Duodenal mucosa (tissue), 2 donors: Measurements from ENCODE around the gene AGPAT2.

Source experiments
- H3K27ac ChIP-seq: one replicate; pipeline ENCODE4 v1.7.0; 2013; ENCODE audit warnings: low read depth, low read length
- H3K27me3 ChIP-seq, 2 donors: one replicate each; pipeline ENCODE4 v1.7.0; 2013; ENCODE audit warnings: low read length in 2 of 2, control low read depth in 1 of 2; ENCODE audit not compliant: insufficient read depth in 2 of 2, control insufficient read depth in 1 of 2
- H3K36me3 ChIP-seq, 2 donors: one replicate each; pipeline ENCODE4 v1.7.0; 2013; ENCODE audit warnings: low read length in 2 of 2, control low read depth in 1 of 2; ENCODE audit not compliant: insufficient read depth in 2 of 2, control insufficient read depth in 1 of 2
- H3K4me1 ChIP-seq, 2 donors: one replicate each; pipeline ENCODE4 v1.7.0; 2013; ENCODE audit warnings: low read length in 2 of 2, control low read depth in 1 of 2; ENCODE audit not compliant: insufficient read depth in 2 of 2, control insufficient read depth in 1 of 2
- H3K4me3 ChIP-seq, 2 donors: one replicate each; pipeline ENCODE4 v1.7.0; 2013; ENCODE audit warnings: low read length in 2 of 2, low read depth in 1 of 2
- H3K9ac ChIP-seq, 2 donors: one replicate each; pipeline ENCODE4 v1.7.0; 2013; ENCODE audit warnings: low read length in 2 of 2, low read depth in 1 of 2
- H3K9me3 ChIP-seq, 2 donors: one replicate each; pipeline ENCODE4 v1.7.0; 2013; ENCODE audit warnings: low read length in 2 of 2, control low read depth in 1 of 2; ENCODE audit not compliant: control insufficient read depth in 1 of 2

The AGPAT2 gene

DNA sequence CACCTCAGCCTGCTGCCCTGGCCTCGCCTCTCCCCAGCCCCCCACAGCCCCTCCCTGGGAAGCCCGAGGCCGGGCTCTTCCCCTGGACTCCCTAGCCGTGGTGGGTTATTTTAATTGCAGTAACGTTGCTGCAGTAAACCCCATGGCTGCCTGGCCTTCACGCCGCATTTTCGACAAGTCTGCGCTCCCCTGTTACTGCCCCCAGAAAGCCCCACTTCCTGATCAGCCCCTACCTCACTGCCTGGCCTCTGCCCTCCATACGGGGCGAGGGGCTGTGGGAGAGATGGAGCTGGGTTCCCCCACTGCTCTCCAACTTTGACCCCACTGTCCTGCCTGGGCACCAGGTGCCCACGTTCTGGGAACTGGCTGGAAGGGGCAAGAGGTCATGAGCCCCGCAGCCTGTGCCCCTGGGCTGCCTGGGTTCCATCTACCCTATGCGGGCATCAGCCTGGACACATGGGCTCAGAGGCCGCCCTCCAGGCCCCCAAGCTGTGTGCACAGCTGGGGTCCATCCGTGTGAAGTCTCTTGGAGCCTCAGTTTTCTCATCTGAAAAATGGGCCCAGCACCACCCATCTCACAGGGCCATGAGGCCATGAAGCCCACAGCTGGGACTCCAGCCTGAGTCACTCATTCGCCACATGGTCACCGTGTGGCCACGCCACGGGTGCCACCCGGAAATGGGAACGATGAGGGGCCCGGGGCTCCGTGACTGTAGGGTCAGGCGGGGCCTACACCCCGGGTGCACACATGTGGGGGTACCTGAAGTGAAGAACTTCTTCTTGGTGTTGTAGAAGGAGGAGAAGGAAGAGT, 13.1 kb downstream of the AGPAT2 start:
- peaks cover 20 to 27% of the 10 kb centered on the region in 2 donors for H3K36me3 ChIP-seq
- H3K4me3 ChIP-seq: no peak overlapping the region
- H3K9me3 ChIP-seq: no peaks in the 10 kb centered on the region
- peaks cover 5 to 15% of the 10 kb centered on the region in 2 donors for H3K27me3 ChIP-seq
- peaks cover 22 to 37% of the 10 kb centered on the region in 2 donors for H3K4me1 ChIP-seq
- H3K9ac ChIP-seq: no peak overlapping the region
- no peak overlapping the region for H3K27ac ChIP-seq

DNA sequence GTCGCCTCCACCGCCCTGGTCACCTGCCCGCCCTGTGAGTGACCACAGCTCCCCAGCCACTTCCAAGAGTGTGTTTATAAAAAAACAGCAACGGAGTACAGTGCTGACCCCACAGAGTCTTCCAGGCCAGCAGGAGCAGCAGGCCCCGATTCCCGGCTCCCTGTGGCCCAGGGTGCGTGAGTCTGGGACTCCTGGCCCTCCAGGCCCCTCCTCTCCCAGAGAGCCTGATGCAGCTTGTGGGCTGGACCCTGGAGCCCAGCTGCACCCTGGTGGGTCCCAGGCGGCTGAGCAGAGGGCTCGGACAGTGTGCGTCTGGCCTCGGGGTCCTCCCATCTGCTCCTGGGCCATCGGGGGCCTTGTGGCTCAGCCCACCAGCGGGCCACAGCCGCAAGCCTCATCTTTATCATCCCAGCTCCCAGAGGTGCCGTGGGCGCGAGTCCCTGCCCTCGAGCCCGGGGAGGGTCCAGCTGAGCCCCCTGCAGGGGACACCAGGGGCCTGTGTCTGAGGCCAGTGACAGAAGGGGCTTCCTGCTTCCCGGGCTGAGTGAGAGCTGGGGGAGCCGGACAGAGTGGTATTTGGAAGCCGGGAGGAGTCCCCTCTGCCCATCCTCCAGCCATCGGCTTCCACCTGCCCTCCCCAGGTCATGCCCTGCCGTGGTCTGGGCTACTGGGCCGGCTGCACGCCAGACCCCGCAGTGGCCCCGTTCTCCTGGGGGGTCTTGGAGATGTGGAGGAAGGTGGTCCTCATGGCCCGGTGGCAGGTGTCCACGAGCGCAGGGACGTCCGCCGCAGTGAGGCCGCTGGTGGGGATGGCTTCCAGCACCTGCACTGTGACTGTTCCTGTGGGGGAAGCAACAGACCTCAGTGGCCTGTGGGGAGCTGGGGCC, 13.9 kb downstream of the AGPAT2 start:
- Histone ChIP-seq H3K9ac (no peak overlapping the region), H3K27ac (no peak overlapping the region), H3K4me3 (no peak overlapping the region), H3K9me3 (no peaks in the 10 kb centered on the region), H3K27me3 (peaks cover 5 to 21% of the 10 kb centered on the region in 2 donors), H3K36me3 (peaks cover 17 to 27% of the 10 kb centered on the region in 2 donors), H3K4me1 (peaks cover 20 to 37% of the 10 kb centered on the region in 2 donors)

DNA sequence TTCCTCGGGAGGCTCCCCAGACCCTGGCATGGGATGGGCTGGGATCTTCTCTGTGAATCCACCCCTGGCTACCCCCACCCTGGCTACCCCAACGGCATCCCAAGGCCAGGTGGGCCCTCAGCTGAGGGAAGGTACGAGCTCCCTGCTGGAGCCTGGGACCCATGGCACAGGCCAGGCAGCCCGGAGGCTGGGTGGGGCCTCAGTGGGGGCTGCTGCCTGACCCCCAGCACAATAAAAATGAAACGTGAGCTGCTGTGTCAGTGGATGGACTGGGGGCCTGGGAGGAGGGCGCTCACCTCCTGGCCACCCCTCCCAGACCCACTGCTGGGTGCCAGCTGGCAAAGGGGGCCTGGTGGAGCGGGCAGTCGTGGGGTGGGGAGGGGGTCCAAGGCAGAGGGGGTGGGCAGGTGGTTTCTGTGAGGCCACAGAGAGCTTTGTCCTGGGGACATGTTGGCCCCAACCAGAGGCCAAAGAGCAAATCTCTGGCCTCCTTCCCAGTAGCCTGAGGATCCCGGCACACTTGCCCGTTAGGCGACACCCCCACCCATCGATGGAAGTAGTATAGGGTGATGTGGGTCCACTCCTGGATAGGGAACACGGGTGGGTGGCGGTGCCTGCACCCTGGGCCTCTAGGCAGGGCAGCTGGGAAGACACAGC, 14.7 kb downstream of the AGPAT2 start:
- H3K27ac ChIP-seq: no peak overlapping the region
- peaks cover 17 to 27% of the 10 kb centered on the region in 2 donors for H3K36me3 ChIP-seq
- peaks cover 5 to 21% of the 10 kb centered on the region in 2 donors for H3K27me3 ChIP-seq

DNA sequence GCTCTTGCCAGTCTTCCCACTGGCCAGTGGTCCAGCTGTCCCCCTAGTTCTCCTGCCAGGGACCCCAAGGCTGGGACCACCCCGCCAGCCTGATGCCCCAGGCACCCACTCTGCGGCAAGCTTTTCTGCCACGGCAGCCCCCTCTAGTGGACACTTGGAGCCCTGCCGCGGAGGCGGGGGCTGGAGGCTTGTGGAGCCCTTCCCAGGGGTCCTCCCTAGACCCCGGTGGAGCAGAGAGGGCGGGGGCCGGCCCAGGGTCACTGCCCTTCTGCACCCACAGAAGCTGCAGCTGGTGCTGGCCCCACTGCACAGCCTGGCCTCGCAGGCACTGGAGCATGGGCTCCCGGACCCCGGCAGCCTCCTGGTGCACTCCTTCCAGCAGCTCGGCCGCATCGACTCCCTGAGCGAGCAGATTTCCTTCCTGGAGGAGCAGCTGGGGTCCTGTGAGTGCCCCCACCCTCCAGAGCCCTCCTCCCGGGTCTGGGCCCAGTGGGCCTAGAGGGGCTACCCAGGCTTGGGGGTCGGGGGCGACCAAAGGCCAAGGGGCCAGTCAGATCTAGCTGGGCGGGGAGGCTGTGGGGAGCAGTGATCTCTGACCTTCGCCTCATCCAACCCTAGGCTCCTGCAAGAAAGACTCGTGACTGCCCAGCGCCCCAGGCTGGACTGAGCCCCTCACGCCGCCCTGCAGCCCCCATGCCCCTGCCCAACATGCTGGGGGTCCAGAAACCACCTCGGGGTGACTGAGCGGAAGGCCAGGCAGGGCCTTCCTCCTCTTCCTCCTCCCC, 15.4 kb downstream of the AGPAT2 start:
- Histone ChIP-seq H3K9me3 (no peaks in the 10 kb centered on the region), H3K4me3 (no peak overlapping the region), H3K27ac (no peak overlapping the region), H3K9ac (no peak overlapping the region), H3K27me3 (peaks cover 10 to 27% of the 10 kb centered on the region in 2 donors), H3K4me1 (peaks cover 20 to 37% of the 10 kb centered on the region in 2 donors), H3K36me3 (peaks cover 10 to 27% of the 10 kb centered on the region in 2 donors)

More for the DNA sequence above, 14.7 kb downstream of the AGPAT2 start:
- H3K4me3 ChIP-seq: no peak overlapping the region
- no peaks in the 10 kb centered on the region for H3K9me3 ChIP-seq
- peaks cover 20 to 37% of the 10 kb centered on the region in 2 donors for H3K4me1 ChIP-seq
- H3K9ac ChIP-seq: no peak overlapping the region

DNA sequence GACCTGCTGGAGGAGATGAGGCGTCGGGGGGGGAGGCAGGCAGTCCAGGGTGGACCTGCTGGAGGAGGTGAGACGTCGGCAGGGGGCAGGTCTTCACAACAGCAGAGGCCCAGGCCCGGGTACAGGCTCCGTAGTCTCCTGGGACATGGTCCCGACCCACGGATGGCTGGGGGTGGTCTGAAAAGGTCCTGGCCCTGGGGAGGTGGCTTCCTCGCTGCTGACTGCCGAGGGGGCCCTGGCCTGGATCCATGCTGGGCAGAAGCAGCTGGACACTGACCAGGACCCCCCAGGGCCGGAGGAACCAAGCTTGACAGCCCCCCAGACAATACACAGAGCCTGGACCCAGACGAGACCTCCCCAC, 16.0 kb downstream of the AGPAT2 start:
- Histone ChIP-seq H3K9me3 (no peaks in the 10 kb centered on the region), H3K36me3 (peaks cover 4 to 23% of the 10 kb centered on the region in 2 donors), H3K4me1 (peaks cover 16 to 32% of the 10 kb centered on the region in 2 donors), H3K9ac (no peak overlapping the region), H3K27me3 (peaks cover 16 to 27% of the 10 kb centered on the region in 2 donors), H3K4me3 (no peak overlapping the region), H3K27ac (no peak overlapping the region)

DNA sequence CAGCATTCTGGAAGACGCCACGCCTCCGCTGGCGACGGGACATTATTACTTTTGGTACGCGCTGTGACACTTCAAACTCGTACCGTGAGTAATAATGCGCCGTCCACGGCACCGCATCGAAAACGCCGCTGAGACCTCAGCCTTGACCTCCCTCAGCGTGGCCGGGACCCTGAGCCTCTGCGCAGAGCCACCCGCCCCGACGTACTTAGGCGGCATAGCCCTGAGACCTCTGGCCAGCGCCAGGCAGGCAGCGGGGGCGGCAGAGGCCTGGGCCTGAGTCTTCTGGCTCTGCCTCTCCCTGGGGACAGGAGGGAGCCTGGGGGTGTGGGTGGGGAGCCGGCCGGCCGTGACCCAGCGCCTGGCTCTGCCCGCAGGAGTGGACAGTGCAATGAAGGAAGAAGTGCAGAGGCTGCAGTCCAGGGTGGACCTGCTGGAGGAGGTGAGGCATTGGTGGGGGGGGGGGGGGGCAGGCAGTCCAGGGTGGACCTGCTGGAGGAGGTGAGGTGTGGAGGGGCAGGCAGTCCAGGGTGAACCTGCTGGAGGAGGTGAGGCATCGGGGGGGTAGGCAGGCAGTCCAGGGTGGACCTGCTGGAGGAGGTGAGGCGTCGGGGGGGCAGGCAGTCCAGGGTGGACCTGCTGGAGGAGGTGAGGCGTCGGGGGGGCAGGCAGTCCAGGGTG, 16.5 kb downstream of the AGPAT2 start:
- peaks cover 16 to 27% of the 10 kb centered on the region in 2 donors for H3K27me3 ChIP-seq
- no peak overlapping the region for H3K9ac ChIP-seq
- H3K4me3 ChIP-seq: peak overlapping the region in 1 of 2 donors; percentile 16

DNA sequence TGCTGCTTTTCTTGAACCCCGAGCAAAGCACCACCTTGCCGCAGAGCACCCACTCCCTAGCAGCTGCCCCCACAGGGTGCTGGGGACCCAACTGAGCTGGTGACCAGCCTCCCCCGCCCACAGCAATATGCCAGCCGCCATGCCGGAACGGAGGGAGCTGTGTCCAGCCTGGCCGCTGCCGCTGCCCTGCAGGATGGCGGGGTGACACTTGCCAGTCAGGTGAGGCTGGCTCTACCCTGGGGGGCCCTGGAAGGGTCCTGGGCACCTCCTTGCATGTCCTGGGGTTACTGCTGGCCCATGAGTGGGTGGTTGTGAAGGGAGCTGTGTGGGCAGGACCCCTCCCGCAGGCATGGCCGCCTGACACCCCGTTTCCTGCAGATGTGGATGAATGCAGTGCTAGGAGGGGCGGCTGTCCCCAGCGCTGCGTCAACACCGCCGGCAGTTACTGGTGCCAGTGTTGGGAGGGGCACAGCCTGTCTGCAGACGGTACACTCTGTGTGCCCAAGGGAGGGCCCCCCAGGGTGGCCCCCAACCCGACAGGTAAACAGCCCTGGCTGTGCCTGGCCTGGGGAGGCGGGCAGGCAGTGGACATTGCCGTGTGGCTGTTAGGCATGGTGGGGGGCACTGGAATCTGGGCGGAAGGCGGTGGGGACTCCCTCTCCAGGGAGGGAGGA, 17.3 kb downstream of the AGPAT2 start:
- Histone ChIP-seq H3K9ac (no peak overlapping the region), H3K36me3 (peaks cover 4 to 20% of the 10 kb centered on the region in 2 donors), H3K4me3 (no peak overlapping the region), H3K27ac (no peak overlapping the region), H3K4me1 (peaks cover 9 to 26% of the 10 kb centered on the region in 2 donors), H3K27me3 (peaks cover 20 to 32% of the 10 kb centered on the region in 2 donors), H3K9me3 (no peaks in the 10 kb centered on the region)

More for the DNA sequence above, 16.5 kb downstream of the AGPAT2 start:
- peak overlapping the region; percentile 20 for H3K27ac ChIP-seq
- H3K36me3 ChIP-seq: peaks cover 4 to 20% of the 10 kb centered on the region in 2 donors
- peaks cover 11 to 27% of the 10 kb centered on the region in 2 donors for H3K4me1 ChIP-seq
- H3K9me3 ChIP-seq: no peaks in the 10 kb centered on the region

DNA sequence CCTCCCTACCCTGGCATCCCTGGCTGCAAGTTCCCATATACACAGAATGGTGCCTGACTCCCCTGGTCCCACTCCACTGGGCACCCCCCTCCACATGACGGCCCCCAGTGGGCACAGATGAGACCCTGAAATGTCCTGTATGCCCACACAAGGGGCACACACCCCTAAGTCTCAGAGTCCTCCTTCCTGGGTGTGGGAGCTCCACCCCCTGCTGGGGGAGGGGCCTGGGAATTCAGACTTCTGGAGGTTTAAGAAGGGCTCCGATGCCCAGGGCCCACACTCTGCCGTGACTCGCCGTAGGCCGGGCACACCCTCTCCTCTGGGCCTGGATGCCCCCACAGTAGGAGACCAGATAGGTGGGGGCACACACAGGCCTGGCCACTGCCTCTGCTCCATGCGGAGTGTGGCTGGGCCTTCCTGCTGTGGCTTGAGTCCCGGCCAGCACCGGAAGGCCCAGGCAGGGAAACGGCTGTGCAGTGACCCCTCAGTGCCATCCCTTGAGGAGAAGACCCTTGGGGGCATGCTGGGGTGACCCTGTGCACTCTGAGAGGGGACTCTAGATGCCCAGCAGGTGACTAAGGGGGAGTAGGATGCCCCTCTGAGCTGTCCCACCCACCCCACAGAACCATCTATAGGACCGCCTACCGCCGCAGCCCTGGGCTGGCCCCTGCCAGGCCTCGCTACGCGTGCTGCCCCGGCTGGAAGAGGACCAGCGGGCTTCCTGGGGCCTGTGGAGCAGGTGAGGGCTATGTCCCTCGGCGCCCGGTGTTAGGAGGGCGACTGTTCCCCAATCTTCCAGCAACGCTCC, 18.1 kb downstream of the AGPAT2 start:
- Histone ChIP-seq H3K27me3 (peaks cover 28 to 39% of the 10 kb centered on the region in 2 donors), H3K9me3 (no peaks in the 10 kb centered on the region), H3K27ac (no peak overlapping the region), H3K4me3 (peak overlapping the region in 1 of 2 donors; percentile 16), H3K9ac (no peak overlapping the region), H3K36me3 (peaks cover 4 to 12% of the 10 kb centered on the region in 2 donors), H3K4me1 (peaks cover 4 to 19% of the 10 kb centered on the region in 2 donors)
